NCI-H510A treated with DMSO at 0.1 percent for 48 hours (cell line): Measurements from ENCODE around the gene HECA.
"Not testable (repeated sequence)": the region's sequence is repeated elsewhere in the genome, so short reads cannot be mapped to it uniquely, and the experiment has no call there.

Experiments
- DNase-seq: peaks from one replicate; lab custom pipeline; 2025; lab: John Stamatoyannopoulos, UW

Gene HECA

DNA sequence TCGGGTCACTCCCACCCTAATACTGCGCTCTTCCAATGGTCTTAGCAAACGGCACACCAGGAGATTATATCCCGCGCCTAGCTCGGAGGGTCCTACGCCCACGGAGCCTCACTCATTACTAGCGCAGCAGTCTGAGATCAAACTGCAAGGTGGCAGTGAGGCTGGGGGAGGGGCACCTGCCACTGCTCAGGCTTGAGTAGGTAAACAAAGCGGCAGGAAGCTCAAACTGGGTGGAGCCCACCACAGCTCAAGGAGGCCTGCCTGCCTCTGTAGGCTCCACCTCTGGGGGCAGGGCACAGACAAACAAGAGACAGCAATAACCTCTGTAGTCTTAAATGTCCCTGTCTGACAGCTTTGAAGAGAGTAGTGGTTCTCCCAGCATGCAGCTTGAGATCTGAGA lies 75.9 kb downstream of the HECA start:
- not testable (repeated sequence) for DNase-seq

GRCh38 chr6:139212460-139212859 lies 77.6 kb downstream of the HECA start:
- not testable (repeated sequence) for DNase-seq

- peak; percentile 80 for DNase-seq
Measured at GRCh38 chr6:139219271-139219729, 84.4 kb downstream of the HECA start.

DNA sequence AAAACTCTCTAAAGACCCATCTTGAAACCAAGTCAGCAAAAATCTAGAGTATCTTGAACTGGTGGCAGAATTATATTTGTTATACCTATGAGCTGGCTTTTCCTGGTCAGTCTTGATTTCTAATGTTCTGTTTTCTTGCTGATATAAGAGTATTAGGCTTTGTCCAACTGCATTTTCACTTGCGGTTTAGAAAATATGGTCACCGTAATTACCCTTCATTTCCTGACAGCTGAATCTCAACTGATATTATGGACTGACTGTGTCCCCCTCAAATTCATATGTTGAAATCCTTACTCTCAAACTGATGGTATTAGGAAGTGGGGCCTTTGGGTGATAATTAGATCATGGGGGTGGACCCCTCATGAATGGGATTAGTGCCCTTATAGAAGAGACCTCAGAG lies 84.9 kb downstream of the HECA start:
- DNase-seq = no peak

- DNase-seq = not testable (repeated sequence)
Measured at GRCh38 chr6:139228387-139228786, 93.5 kb downstream of the HECA start.
